Ishikawa (cell line): ENCODE data around the gene SP3.

Source experiments
- CEBPB ChIP-seq: IDR thresholded peaks from 2 replicates; pipeline ENCODE4 v1.6.1; 2012
- CREB1 ChIP-seq: IDR thresholded peaks from 2 replicates; pipeline ENCODE4 v1.6.1; 2012; ENCODE audit warnings: low read depth
- EGR1 ChIP-seq: IDR thresholded peaks from 2 replicates; pipeline ENCODE4 v1.6.1; 2012
- EP300 ChIP-seq: IDR thresholded peaks from 2 replicates; pipeline ENCODE4 v1.6.1; 2012; ENCODE audit warnings: borderline replicate concordance
- FOXM1 ChIP-seq: IDR thresholded peaks from 2 replicates; pipeline ENCODE4 v1.6.1; 2012; ENCODE audit warnings: low read depth, borderline replicate concordance
- MAX ChIP-seq: IDR thresholded peaks from 2 replicates; pipeline ENCODE4 v1.6.1; 2012
- NFIC ChIP-seq: IDR thresholded peaks from 2 replicates; pipeline ENCODE4 v1.6.1; 2012
- RAD21 ChIP-seq: IDR thresholded peaks from 2 replicates; pipeline ENCODE4 v1.6.1; 2012; ENCODE audit warnings: low read depth
- TAF1 ChIP-seq: IDR thresholded peaks from 2 replicates; pipeline ENCODE4 v1.6.1; 2012; ENCODE audit warnings: low read depth, mild to moderate bottlenecking
- TCF12 ChIP-seq: IDR thresholded peaks from 2 replicates; pipeline ENCODE4 v1.6.1; 2012; ENCODE audit warnings: low read depth
- TEAD4 ChIP-seq: IDR thresholded peaks from 2 replicates; pipeline ENCODE4 v1.6.1; 2012
- USF1 ChIP-seq: IDR thresholded peaks from 2 replicates; pipeline ENCODE4 v1.6.1; 2012
- YY1 ChIP-seq: IDR thresholded peaks from 2 replicates; pipeline ENCODE4 v1.6.1; 2012; ENCODE audit warnings: low read depth
- ZBTB7A ChIP-seq: IDR thresholded peaks from 2 replicates; pipeline ENCODE4 v1.6.1; 2012; ENCODE audit warnings: low read depth
- TF ChIP-seq, protein P1 (sequence below): IDR thresholded peaks from 2 replicates; pipeline ENCODE4 v1.6.1; 2012; ENCODE audit warnings: low read depth, mild to moderate bottlenecking

SP3 gene

GRCh38 chr2:173965372-173966025 lies at the start of gene SP3:
TSS of gene SP3 (minus strand) at chr2:173965373. CDS start at chr2:173965171, 202 bp downstream.
- 0 out of 2 replicates have a peak, but pooled peaks have one; percentile 12 for TF ChIP-seq ZBTB7A
- no peak for TF ChIP-seq EP300
- peak; percentile 75 for TF ChIP-seq TCF12
- no peak for TF ChIP-seq TEAD4
- peak; percentile 13; the same call in 1 of the 2 replicates for TF ChIP-seq USF1
- TF ChIP-seq CREB1: peak; percentile 27; the same call in 1 of the 2 replicates
- TF ChIP-seq CEBPB: 0 out of 2 replicates have a peak, but pooled peaks have one; percentile 19
- peak; percentile 93 for TF ChIP-seq TAF1
- TF ChIP-seq NFIC: 0 out of 2 replicates have a peak, but pooled peaks have one; percentile 33
- TF ChIP-seq YY1: peak; percentile 42; the same call in 1 of the 2 replicates
- TF ChIP-seq EGR1: no peak
- TF ChIP-seq MAX: peak; percentile 63
- no peak for TF ChIP-seq RAD21
- TF ChIP-seq, protein P1, sequence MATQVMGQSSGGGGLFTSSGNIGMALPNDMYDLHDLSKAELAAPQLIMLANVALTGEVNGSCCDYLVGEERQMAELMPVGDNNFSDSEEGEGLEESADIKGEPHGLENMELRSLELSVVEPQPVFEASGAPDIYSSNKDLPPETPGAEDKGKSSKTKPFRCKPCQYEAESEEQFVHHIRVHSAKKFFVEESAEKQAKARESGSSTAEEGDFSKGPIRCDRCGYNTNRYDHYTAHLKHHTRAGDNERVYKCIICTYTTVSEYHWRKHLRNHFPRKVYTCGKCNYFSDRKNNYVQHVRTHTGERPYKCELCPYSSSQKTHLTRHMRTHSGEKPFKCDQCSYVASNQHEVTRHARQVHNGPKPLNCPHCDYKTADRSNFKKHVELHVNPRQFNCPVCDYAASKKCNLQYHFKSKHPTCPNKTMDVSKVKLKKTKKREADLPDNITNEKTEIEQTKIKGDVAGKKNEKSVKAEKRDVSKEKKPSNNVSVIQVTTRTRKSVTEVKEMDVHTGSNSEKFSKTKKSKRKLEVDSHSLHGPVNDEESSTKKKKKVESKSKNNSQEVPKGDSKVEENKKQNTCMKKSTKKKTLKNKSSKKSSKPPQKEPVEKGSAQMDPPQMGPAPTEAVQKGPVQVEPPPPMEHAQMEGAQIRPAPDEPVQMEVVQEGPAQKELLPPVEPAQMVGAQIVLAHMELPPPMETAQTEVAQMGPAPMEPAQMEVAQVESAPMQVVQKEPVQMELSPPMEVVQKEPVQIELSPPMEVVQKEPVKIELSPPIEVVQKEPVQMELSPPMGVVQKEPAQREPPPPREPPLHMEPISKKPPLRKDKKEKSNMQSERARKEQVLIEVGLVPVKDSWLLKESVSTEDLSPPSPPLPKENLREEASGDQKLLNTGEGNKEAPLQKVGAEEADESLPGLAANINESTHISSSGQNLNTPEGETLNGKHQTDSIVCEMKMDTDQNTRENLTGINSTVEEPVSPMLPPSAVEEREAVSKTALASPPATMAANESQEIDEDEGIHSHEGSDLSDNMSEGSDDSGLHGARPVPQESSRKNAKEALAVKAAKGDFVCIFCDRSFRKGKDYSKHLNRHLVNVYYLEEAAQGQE: no peak; the same call in 1 of the 2 replicates
- no peak for TF ChIP-seq FOXM1

DNA sequence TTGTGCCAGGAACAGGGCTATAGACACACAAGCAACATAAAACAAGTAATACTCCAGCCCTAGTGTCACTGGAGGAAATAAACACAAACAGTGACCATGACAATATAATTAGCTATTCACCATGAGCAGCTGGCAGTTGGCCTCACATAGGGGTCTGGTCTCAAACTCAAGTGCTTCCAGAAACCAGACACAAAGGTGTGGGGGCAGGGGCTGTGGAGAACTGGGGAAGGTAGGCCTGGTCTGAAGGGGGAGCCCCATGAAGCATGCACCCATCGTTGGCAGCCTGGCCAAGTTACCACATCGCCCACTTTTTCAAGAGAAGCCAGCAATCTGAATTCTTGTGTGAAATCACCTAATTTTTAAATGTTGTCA lies 49.5 kb upstream of the SP3 start:
- no peak for TF ChIP-seq CEBPB
- no peak for TF ChIP-seq TEAD4
- no peak for TF ChIP-seq RAD21
- TF ChIP-seq, protein P1: no peak
- no peak for TF ChIP-seq MAX
- no peak for TF ChIP-seq EP300
- no peak for TF ChIP-seq NFIC
- TF ChIP-seq FOXM1: no peak
- TF ChIP-seq TCF12: no peak
- no peak for TF ChIP-seq ZBTB7A
- no peak for TF ChIP-seq TAF1
- no peak for TF ChIP-seq USF1

DNA sequence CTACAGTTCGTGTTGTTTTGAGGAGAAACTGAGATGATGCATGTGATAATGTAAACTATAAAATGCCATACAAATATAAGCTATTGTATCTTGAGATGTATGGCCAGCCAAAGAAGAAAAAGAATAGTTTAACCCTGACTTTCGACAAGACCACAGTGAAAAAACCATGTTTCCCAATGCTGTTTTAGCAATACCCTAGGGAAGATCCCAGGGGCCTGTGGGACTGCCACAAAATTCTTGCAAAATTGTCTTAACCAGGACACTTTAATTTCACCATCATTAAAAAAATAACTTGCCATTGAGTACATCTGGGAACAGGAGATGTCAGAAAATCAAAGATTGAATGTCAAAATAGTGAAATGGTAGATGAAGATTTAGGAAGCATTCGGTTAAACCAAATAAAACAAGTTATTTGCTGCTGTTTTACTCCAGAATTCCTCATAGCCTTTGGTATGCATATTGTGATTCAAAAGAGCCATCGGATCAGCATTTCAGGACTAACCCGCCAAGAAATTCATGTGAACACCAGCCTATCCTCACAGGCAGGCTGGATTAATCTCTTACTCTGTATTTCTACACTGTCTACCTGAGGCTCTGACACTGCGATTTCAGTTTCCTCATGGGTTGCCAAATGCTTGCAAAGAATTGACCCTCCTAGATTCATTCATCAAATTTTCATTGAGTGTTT lies 49.0 kb upstream of the SP3 start:
- no peak for TF ChIP-seq ZBTB7A
- TF ChIP-seq CEBPB: no peak
- no peak for TF ChIP-seq FOXM1

DNA sequence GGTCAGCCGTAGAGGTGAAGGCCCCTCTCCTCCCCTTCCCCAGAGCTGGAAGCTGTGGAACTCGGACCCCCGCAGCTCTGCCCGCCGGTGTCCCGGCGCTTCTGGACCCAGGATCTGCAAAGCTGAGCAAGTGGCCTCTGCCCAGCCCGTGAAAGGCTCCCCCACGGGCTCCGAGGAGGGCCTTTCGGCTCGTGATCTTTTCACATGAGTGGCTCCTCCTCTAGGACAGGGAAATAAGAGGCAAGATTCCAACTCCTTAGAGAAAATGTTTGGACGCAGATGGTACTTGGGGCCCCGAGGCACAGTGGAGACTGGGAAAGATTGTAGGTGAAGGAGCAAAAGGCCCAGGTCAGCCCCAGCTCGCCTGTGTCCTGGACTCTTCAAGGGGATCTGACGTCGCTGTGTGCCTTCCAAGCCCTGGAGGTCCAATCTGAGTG lies 48.2 kb upstream of the SP3 start:
- no peak for TF ChIP-seq NFIC
- no peak for TF ChIP-seq RAD21
- TF ChIP-seq TEAD4: no peak
- TF ChIP-seq YY1: no peak
- TF ChIP-seq EP300: no peak
- TF ChIP-seq ZBTB7A: no peak
- TF ChIP-seq EGR1: no peak
- TF ChIP-seq, protein P1: no peak
- TF ChIP-seq TAF1: no peak
- TF ChIP-seq FOXM1: no peak
- no peak for TF ChIP-seq CEBPB
- no peak for TF ChIP-seq MAX
- TF ChIP-seq TCF12: no peak
- no peak for TF ChIP-seq USF1
- no peak for TF ChIP-seq CREB1
